Measurements from ENCODE around the gene DOCK3.
"Not testable (repeated sequence)": the region's sequence is repeated elsewhere in the genome, so short reads cannot be mapped to it uniquely, and the experiment has no call there.

DNA sequence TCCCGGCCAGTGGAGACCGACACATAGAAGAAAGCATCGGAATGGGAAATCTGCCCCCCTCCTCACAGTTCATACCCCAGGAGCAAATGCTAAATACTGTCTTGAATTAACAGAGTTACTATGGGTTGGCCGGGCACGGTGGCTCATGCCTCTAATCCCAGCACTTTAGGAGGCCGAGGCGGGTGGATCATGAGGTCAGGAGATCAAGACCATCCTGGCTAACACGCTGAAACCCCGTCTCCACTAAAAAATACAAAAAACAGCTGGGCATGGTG is 8.9 kb upstream of the DOCK3 start:
- TF ChIP-seq, protein P1, sequence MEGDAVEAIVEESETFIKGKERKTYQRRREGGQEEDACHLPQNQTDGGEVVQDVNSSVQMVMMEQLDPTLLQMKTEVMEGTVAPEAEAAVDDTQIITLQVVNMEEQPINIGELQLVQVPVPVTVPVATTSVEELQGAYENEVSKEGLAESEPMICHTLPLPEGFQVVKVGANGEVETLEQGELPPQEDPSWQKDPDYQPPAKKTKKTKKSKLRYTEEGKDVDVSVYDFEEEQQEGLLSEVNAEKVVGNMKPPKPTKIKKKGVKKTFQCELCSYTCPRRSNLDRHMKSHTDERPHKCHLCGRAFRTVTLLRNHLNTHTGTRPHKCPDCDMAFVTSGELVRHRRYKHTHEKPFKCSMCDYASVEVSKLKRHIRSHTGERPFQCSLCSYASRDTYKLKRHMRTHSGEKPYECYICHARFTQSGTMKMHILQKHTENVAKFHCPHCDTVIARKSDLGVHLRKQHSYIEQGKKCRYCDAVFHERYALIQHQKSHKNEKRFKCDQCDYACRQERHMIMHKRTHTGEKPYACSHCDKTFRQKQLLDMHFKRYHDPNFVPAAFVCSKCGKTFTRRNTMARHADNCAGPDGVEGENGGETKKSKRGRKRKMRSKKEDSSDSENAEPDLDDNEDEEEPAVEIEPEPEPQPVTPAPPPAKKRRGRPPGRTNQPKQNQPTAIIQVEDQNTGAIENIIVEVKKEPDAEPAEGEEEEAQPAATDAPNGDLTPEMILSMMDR (IDR thresholded peaks at IDR 0.05; ENCODE audit: low read depth, low read length, poor library complexity, severe bottlenecking) = not testable (repeated sequence)
- not testable (repeated sequence) for TF ChIP-seq EZH2phosphoT487 (IDR thresholded peaks at IDR 0.05; ENCODE audit: borderline replicate concordance, low read length)

All from DOHH2 (cell line).